ENCODE results near the gene KRTAP12-1.
A peak's percentile ranks its signal among the peaks of the same experiment; 100 is the strongest.
"Not testable (repeated sequence)": the region's sequence is repeated elsewhere in the genome, so short reads cannot be mapped to it uniquely, and the experiment has no call there.

The KRTAP12-1 gene

GRCh38 chr21:44670642-44671432 is 11.1 kb downstream of the KRTAP12-1 start:
- no peaks in the 10 kb centered on the region for H3K4me1 Mint-ChIP-seq

GRCh38 chr21:44667612-44668011 is 14.4 kb downstream of the KRTAP12-1 start:
- Mint-ChIP-seq H3K4me1 (no peaks in the 10 kb centered on the region), H3K27ac (no peak overlapping the region)

More at GRCh38 chr21:44670642-44671432, 11.1 kb downstream of the KRTAP12-1 start:
- DNase-seq (ENCODE audit: low spot score in 2 of 2): peak in 1 of 2 donors; percentile 38
- H3K9me3 Mint-ChIP-seq: peaks cover 16% of the 10 kb centered on the region
- no peak overlapping the region for H3K27ac Mint-ChIP-seq
- no peaks in the 10 kb centered on the region for H3K36me3 Mint-ChIP-seq
- no peak for ATAC-seq
- H3K4me3 Mint-ChIP-seq: no peak overlapping the region

GRCh38 chr21:44666401-44667320 is 15.3 kb downstream of the KRTAP12-1 start, which contains the start of gene KRTAP12-2:
TSS of gene KRTAP12-2 (minus strand) at chr21:44666927. CDS start at chr21:44666886, 41 bp downstream.
- Mint-ChIP-seq H3K4me3 (no peak within 1 kb of the TSS), H3K4me1 (no peaks in the 10 kb centered on the region), H3K36me3 (no peaks in the 10 kb centered on the region), H3K9me3 (peaks cover 8% of the 10 kb centered on the region), H3K27ac (no peak within 1 kb of the TSS)
- DNase-seq (ENCODE audit: low spot score in 2 of 2) (peak in 1 of 2 donors; percentile 18), ATAC-seq (no peak)

More at GRCh38 chr21:44667612-44668011, 14.4 kb downstream of the KRTAP12-1 start:
- Mint-ChIP-seq H3K4me3 (no peak overlapping the region), H3K9me3 (peaks cover 12% of the 10 kb centered on the region), H3K36me3 (no peaks in the 10 kb centered on the region)
- DNase-seq (ENCODE audit: low spot score in 2 of 2): no peak
- ATAC-seq: no peak

GRCh38 chr21:44664691-44665090 is 17.3 kb downstream of the KRTAP12-1 start:
- Mint-ChIP-seq H3K27ac (no peak overlapping the region), H3K36me3 (no peaks in the 10 kb centered on the region), H3K9me3 (peaks cover 6% of the 10 kb centered on the region), H3K4me1 (peaks cover 3% of the 10 kb centered on the region), H3K4me3 (no peak overlapping the region)
- ATAC-seq: no peak
- DNase-seq (ENCODE audit: low spot score in 2 of 2): peak in 1 of 2 donors; percentile 33

DNA sequence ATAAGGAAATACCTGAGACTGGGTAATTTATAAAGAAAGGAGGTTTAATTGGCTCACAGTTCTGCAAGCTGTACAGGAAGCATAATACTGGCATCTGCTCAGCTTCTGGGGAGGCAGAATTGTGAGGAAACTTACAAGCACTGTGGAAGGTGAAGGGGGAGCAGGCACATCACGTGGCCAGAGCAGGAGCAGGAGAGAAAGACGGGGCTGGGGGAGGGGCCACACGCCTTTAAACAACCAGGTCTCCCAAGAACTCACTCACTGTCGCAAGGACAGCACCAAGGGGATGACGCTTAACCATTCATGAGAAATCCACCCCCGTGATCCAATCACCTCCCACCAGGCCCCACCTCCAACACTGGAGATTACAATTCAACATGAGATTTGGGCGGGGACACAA is 20.4 kb downstream of the KRTAP12-1 start:
- peaks cover 10% of the 10 kb centered on the region for H3K9me3 Mint-ChIP-seq
- H3K27ac Mint-ChIP-seq, H3K4me3 Mint-ChIP-seq, H3K36me3 Mint-ChIP-seq, ATAC-seq: not testable (repeated sequence)
- peak in 1 of 2 donors; percentile 10 for DNase-seq (ENCODE audit: low spot score in 2 of 2)
- peaks cover 34% of the 10 kb centered on the region for H3K4me1 Mint-ChIP-seq

DNA sequence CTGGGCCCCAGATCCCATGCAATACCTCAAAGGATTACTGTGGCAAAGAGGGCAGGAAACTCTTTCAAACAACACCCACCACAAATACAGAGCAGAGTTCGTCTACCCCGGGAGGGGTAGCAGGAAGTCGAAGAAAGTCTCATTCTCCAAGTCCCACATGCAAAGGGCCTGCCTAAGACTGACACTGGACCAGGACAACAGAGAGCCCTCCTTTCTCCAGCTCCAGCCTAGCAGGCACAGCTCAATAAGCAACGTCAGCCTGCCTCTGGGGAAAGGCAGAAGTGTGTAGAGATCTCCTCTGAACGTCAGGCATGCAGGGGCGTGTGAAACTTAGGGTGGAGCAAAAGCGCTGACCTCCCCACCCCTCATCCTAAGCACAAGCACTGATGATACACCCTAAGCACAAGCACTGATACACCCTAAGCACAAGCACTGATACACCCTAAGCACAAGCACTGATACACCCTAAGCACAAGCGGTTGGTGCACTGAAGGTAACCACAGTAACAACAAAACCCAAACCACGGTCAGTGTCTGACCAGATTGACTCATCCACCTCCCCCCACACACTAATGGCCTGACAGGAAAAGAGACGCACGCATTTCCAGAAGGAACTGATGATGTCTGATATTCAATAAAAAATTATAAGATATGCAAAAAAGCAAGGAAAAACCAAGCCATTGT is 22.9 kb downstream of the KRTAP12-1 start:
- H3K4me3 Mint-ChIP-seq: peak overlapping the region; percentile 70
- ATAC-seq: peak; percentile 68

DNA sequence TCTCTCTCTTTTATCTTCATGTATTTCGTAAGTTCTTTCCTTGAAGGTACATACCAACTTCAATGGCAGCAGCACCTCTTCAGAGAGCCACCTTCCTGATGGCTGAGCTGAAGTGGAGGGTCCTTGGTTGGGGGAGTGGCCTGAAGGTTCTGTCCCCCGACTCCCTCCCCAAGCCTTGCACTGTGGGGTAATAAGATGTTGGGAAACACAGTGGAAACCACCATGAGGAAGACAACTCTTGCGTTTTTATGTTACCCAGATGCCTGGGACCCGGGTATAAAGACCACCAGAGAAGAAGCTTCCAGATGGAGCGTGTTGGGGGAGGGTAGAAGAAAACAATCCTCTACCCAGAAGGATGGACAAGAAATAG is 23.4 kb downstream of the KRTAP12-1 start:
- H3K9me3 Mint-ChIP-seq: peaks cover 16% of the 10 kb centered on the region
- H3K36me3 Mint-ChIP-seq: no peaks in the 10 kb centered on the region
- DNase-seq (ENCODE audit: low spot score in 2 of 2): peak in 1 of 2 donors; percentile 53
- H3K27ac Mint-ChIP-seq: peak overlapping the region; percentile 90
- peaks cover 63% of the 10 kb centered on the region for H3K4me1 Mint-ChIP-seq
- no peak for ATAC-seq
- peak overlapping the region; percentile 70 for H3K4me3 Mint-ChIP-seq

More for the DNA sequence above, 22.9 kb downstream of the KRTAP12-1 start:
- Mint-ChIP-seq H3K4me1 (peaks cover 58% of the 10 kb centered on the region), H3K36me3 (no peaks in the 10 kb centered on the region), H3K27ac (peak overlapping the region; percentile 90), H3K9me3 (peaks cover 16% of the 10 kb centered on the region)
- peak in 1 of 2 donors; percentile 51 for DNase-seq (ENCODE audit: low spot score in 2 of 2)

DNA sequence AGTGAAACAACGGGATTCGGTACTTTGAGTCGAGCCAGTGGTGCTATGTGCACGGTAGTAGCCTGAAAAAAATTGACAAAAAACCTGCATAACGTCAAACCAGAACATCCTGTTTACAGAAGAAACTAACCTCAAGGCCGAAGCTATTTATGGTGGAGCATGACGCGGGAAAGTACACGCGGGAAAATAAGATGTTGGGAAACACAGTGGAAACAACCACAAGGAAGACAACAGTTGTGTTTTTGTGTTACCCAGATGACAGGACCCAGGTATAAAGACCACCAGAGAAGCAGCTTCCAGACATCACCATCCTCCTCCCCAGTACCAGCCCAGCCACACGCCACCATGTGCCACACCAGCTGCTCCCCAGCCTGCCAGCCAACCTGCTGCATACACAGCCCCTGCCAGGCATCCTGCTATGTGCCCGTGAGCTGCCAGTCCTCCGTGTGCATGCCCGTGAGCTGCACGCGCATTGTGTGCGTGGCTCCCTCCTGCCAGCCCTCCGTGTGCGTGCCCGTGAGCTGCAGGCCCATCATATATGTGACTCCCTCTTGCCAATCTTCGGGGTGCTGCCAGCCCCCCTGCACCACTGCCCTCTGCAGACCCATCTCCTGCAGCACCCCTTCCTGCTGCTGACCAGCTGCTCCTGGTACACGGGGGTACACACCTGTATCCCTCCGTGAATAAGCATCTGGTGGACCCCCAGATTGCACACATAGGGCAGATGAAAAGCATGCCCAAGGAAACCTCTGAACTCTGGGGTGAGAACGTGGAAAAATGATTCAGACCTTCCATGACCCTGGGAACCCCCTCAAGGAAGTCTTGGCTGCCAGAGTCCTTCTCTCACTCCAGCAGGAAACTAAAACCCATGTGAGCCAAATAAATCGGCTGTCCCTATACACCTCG is 24.1 kb downstream of the KRTAP12-1 start, which contains the start of gene KRTAP12-3:
TSS of gene KRTAP12-3 (plus strand) at position 298 of the 906 bp plus-strand sequence. CDS start at position 346, 48 bp downstream.
- DNase-seq (ENCODE audit: low spot score in 2 of 2): peak in 1 of 2 donors; percentile 66
- H3K36me3 Mint-ChIP-seq: no peaks in the 10 kb centered on the region
- peaks cover 13% of the 10 kb centered on the region for H3K9me3 Mint-ChIP-seq
- peak within 1 kb of the TSS; percentile 70 for H3K4me3 Mint-ChIP-seq
- ATAC-seq: peak; percentile 72
- H3K27ac Mint-ChIP-seq: peak within 1 kb of the TSS; percentile 90
- H3K4me1 Mint-ChIP-seq: peaks cover 65% of the 10 kb centered on the region

DNA sequence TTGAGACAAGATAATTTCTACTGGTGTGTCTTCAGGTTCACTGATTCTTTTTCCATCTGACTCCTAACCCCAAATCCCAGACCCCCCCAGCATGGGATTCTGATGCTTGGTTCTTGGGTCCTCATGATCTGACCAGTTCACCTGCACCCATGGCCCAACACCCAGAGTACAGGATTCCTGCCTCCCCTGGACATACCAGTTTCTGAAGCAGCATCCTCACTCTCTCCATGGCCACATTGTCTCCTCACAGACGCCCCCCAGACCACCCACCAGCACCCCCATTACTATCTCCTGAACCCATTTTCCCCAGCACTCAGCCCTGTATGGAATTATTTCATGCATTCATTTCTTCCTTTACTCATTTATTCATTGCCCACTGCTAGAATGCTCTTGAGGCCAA is 25.1 kb downstream of the KRTAP12-1 start:
- H3K9me3 Mint-ChIP-seq: peaks cover 11% of the 10 kb centered on the region

GRCh38 chr21:44654576-44655175 is 27.3 kb downstream of the KRTAP12-1 start, which contains the start of gene KRTAP12-4:
TSS of gene KRTAP12-4 (minus strand) at chr21:44654659. CDS start at chr21:44654614, 45 bp downstream.
- H3K4me1 Mint-ChIP-seq: peaks cover 68% of the 10 kb centered on the region

More for the DNA sequence above, 25.1 kb downstream of the KRTAP12-1 start:
- ATAC-seq (no peak), DNase-seq (ENCODE audit: low spot score in 2 of 2) (no peak)
- peak overlapping the region; percentile 70 for H3K4me3 Mint-ChIP-seq
- H3K27ac Mint-ChIP-seq: peak overlapping the region; percentile 90
- peaks cover 65% of the 10 kb centered on the region for H3K4me1 Mint-ChIP-seq
- H3K36me3 Mint-ChIP-seq: no peaks in the 10 kb centered on the region

DNA sequence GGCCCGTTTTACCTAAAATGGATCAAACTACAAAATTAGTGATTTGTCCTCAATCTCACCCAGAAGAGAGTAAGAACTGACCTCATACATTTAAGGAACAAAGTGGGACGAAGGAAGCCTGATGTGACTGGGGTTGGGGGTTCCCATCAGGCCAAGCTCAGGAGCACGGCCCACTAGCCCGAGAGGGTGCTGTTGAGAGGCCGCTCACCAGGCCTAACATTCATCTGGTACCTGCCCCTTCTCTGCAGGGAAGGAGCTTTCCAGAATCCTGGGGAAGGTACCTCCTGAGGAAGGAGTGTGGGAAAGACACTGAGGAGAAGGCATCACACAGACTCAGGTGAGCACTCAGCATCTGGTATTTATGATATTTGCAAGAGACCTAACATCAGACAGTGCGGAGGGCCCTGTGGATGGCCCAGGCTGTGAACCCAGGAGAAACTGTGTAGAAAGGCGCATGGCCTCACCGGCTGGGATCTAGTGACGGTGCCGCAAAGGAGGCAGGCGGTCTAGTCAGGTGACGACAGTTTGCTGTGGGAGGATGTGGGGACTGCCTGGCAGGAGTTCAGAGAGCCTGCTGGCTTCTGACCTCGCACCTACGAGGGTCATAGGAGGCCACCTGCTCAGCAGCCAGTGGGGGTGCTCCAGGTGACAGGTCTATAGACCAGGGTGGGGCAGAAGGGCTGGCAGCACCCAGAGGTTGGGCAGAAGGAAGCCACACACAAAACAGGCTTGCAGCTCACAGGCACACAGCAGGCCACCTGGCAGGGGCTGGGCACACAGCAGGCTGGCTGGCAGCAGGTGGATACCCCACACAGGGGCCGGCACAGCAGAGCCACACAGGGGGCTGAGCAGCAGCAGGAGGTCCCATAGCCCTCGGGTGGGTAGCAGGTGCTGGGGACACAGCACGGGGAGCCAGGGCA is 28.0 kb downstream of the KRTAP12-1 start:
- ATAC-seq (peak; percentile 51), DNase-seq (ENCODE audit: low spot score in 2 of 2) (peak in 1 of 2 donors; percentile 49)
- H3K4me3 Mint-ChIP-seq: peak overlapping the region; percentile 19
- peaks cover 61% of the 10 kb centered on the region for H3K4me1 Mint-ChIP-seq
- peak overlapping the region; percentile 78 for H3K27ac Mint-ChIP-seq
- no peaks in the 10 kb centered on the region for H3K36me3 Mint-ChIP-seq
- peaks cover 11% of the 10 kb centered on the region for H3K9me3 Mint-ChIP-seq

More at GRCh38 chr21:44654576-44655175, 27.3 kb downstream of the KRTAP12-1 start, which contains the start of gene KRTAP12-4:
- DNase-seq (ENCODE audit: low spot score in 2 of 2): no peak
- peak within 1 kb of the TSS; percentile 19 for H3K4me3 Mint-ChIP-seq
- no peaks in the 10 kb centered on the region for H3K36me3 Mint-ChIP-seq
- peaks cover 11% of the 10 kb centered on the region for H3K9me3 Mint-ChIP-seq
- ATAC-seq: no peak
- peak within 1 kb of the TSS; percentile 78 for H3K27ac Mint-ChIP-seq

DNA sequence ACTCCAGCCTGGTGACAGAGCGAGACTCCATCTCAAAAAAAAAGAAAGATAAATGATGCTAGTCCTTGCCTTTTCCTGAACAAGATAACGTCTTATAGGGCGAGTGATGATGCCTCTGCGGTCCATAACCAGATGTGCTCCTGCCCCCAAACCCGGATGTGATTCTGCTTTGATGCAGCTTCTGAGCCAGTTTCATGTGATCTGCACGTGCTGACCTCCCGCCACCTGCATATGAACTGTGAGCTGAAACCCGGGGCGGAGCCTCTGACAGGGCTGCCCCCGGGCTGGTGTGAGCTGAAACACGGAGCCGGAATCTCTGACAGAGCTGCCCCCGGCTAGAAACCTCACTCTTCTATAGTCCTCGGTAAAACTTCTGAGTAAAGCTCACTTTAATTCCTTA is 28.8 kb downstream of the KRTAP12-1 start:
- H3K4me1 Mint-ChIP-seq: peaks cover 53% of the 10 kb centered on the region

More for the DNA sequence above, 28.8 kb downstream of the KRTAP12-1 start:
- H3K27ac Mint-ChIP-seq: no peak overlapping the region
- peaks cover 11% of the 10 kb centered on the region for H3K9me3 Mint-ChIP-seq
- no peak for ATAC-seq
- H3K36me3 Mint-ChIP-seq: no peaks in the 10 kb centered on the region
- DNase-seq (ENCODE audit: low spot score in 2 of 2): peak in 1 of 2 donors; percentile 29
- no peak overlapping the region for H3K4me3 Mint-ChIP-seq
